Keratinocyte (primary cell): Measurements from ENCODE around the gene BRICD5. TPM values are rescaled to one million over a fixed set of nuclear protein-coding genes. Genes with fewer than 3 reads are reported as not detected.

ENCODE experiments used
- DNase-seq: peaks from one replicate; pipeline ENCODE4 v3.0.0-alpha.2; 2011; ENCODE audit warnings: low read depth, missing footprints, low spot score
- FAIRE-seq: peaks from 2 replicates; lab custom pipeline; 2011; peaks lifted over from hg19 to GRCh38; lab: Jason Lieb, UNC
- H2AFZ ChIP-seq: 2 replicates; pipeline ENCODE4 v1.6.0; 2012; ENCODE audit warnings: low read length, control low read depth, inconsistent platforms; ENCODE audit not compliant: control insufficient read depth
- H3K27ac ChIP-seq: 2 replicates; pipeline ENCODE4 v1.5.1; 2011; ENCODE audit warnings: low read length; ENCODE audit not compliant: control insufficient read depth, insufficient read depth
- H3K27me3 ChIP-seq: 3 replicates; pipeline ENCODE4 v1.6.0; 2011; ENCODE audit warnings: low read length; ENCODE audit not compliant: control insufficient read depth, insufficient read depth; ENCODE audit errors: extremely low read depth
- H3K36me3 ChIP-seq, 2 experiments: 2 replicates in 1 of 2; 3 replicates in 1 of 2; pipeline ENCODE4 v1.5.1; 2011; ENCODE audit warnings: low read length in 2 of 2, mild to moderate bottlenecking in 1 of 2; ENCODE audit not compliant: control insufficient read depth in 2 of 2, insufficient read depth in 2 of 2; ENCODE audit errors: extremely low read depth in 1 of 2
- H3K4me1 ChIP-seq: 3 replicates; pipeline ENCODE4 v1.5.1; 2011; ENCODE audit warnings: low read length; ENCODE audit not compliant: control insufficient read depth, insufficient read depth; ENCODE audit errors: extremely low read depth
- H3K4me2 ChIP-seq: 3 replicates; pipeline ENCODE4 v1.6.0; 2011; ENCODE audit warnings: low read depth, low read length; ENCODE audit not compliant: control insufficient read depth, insufficient read depth; ENCODE audit errors: extremely low read depth
- H3K4me3 ChIP-seq, 3 experiments: fragments of 200-600 bp in 1 of 3; sonication (generic) in 1 of 3; 2 replicates in 2 of 3; 3 replicates in 1 of 3; pipeline ENCODE4 v1.5.1; 2011 to 2016; ENCODE audit warnings: low read length in 3 of 3, mild to moderate bottlenecking in 3 of 3, control low read depth in 2 of 3, inconsistent platforms in 1 of 3, low read depth in 1 of 3, mixed read lengths in 1 of 3, mixed run types in 1 of 3, moderate library complexity in 1 of 3; ENCODE audit not compliant: control insufficient read depth in 2 of 3, insufficient read depth in 2 of 3; ENCODE audit errors: extremely low read depth in 1 of 3
- H3K79me2 ChIP-seq: 2 replicates; pipeline ENCODE4 v1.6.0; 2012; ENCODE audit warnings: low read length; ENCODE audit not compliant: control insufficient read depth, insufficient read depth
- H3K9ac ChIP-seq: 3 replicates; pipeline ENCODE4 v1.6.0; 2011; ENCODE audit warnings: low read length; ENCODE audit not compliant: control insufficient read depth, insufficient read depth; ENCODE audit errors: extremely low read depth
- H3K9me1 ChIP-seq: 3 replicates; pipeline ENCODE4 v1.6.0; 2011; ENCODE audit warnings: low read length; ENCODE audit not compliant: control insufficient read depth, insufficient read depth; ENCODE audit errors: extremely low read depth
- H3K9me3 ChIP-seq: 2 replicates; pipeline ENCODE4 v1.5.1; 2012; ENCODE audit warnings: low read depth, low read length; ENCODE audit not compliant: control insufficient read depth
- H4K20me1 ChIP-seq: 3 replicates; pipeline ENCODE4 v1.6.0; 2011; ENCODE audit warnings: low read length; ENCODE audit not compliant: control insufficient read depth, insufficient read depth; ENCODE audit errors: extremely low read depth
- EZH2 ChIP-seq: IDR thresholded peaks from one replicate; pipeline ENCODE4 v1.6.1; 2012; ENCODE audit warnings: inconsistent platforms, mild to moderate bottlenecking, low read length, moderate library complexity
- dilution Hi-C: fragments of 300-500 bp; cut with MboI; formaldehyde crosslinking; loops from one replicate; pipeline ENCODE4 v1.7.0; 2020; ENCODE audit warnings: low sequenced_read_pairs; ENCODE audit not compliant: extremely low pct_ligation_motif_present
- polyA plus RNA-seq, 5 experiments: library from polyadenylated mRNA; depleted of rRNA in 3 of 5; stranded (reverse) in 3 of 5; stranded (forward) in 1 of 5; unstranded in 1 of 5; fragments of >200 nt; gene quantifications; 1 replicate in 1 of 5; 2 replicates in 3 of 5; 3 replicates in 1 of 5; pipeline versions ENCODE4 v1.2.1 to v1.2.3, GENCODE V29; 2011 to 2012; ENCODE audit warnings: missing spikeins in 2 of 5, low read depth in 1 of 5, low replicate concordance in 1 of 5
- TF ChIP-seq, protein P1 (sequence below), 3 experiments: IDR thresholded peaks in 1 of 3; conservative IDR thresholded peaks in 1 of 3; optimal IDR thresholded peaks in 1 of 3; 2 replicates in 2 of 3; 3 replicates in 1 of 3; pipeline versions ENCODE3 to v1.5.1; 2011; ENCODE audit warnings: low read length in 3 of 3, mild to moderate bottlenecking in 3 of 3, moderate library complexity in 2 of 3, control low read depth in 1 of 3, inconsistent platforms in 1 of 3; ENCODE audit not compliant: insufficient read depth in 2 of 3; ENCODE audit errors: extremely low read depth in 1 of 3

Gene BRICD5
- polyA plus RNA-seq, 1 donor (not counting 4 experiments of a cell fraction or from before 2014, with no cell fraction given) = 1.8 TPM

DNA sequence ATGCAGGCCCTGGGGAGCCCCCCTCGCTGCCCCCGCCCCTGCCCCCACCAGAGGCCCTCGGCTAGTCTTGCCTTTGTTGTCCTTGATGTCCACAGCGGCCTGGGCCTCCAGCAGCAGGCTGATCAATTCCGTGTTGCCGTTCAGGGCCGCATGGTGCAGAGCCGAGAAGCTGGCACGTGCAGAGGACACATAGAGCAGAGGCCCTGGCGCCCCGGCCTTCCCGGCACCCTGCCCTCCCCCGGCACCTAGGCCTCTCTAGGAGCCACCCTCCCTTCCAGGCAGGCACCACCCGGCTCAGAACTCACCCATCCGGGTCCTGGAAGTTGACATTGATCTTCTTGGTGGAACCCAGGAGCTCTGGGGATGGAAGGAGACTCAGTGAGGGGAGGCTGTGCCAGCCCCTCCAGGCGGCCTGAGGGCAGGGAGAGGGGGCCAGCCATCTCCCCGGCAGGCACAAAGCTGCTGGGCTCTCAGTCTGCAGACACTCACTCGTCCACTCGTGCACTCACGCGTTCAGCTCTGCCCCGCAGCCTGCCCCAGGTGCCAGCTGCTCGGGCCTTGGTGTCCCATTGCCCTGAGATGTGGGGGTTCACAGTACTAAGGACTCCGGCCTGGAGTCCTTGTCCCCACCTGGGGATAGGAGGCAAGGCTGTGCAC, 20.5 kb downstream of the BRICD5 start:
- H3K9ac ChIP-seq = no peak overlapping the region
- no peak for DNase-seq
- H4K20me1 ChIP-seq = no peaks in the 10 kb centered on the region
- no peaks in the 10 kb centered on the region for H3K36me3 ChIP-seq
- H3K4me3 ChIP-seq = no peak overlapping the region
- H3K79me2 ChIP-seq = no peaks in the 10 kb centered on the region
- no peak overlapping the region for H2AFZ ChIP-seq
- FAIRE-seq = no peak
- dilution Hi-C loops = no loop called here
- no peaks in the 10 kb centered on the region for H3K9me3 ChIP-seq
- no peaks in the 10 kb centered on the region for H3K9me1 ChIP-seq
- H3K27ac ChIP-seq = no peak overlapping the region
- H3K4me1 ChIP-seq = peaks cover 9% of the 10 kb centered on the region
- TF ChIP-seq EZH2 = no peak
- TF ChIP-seq, protein P1, sequence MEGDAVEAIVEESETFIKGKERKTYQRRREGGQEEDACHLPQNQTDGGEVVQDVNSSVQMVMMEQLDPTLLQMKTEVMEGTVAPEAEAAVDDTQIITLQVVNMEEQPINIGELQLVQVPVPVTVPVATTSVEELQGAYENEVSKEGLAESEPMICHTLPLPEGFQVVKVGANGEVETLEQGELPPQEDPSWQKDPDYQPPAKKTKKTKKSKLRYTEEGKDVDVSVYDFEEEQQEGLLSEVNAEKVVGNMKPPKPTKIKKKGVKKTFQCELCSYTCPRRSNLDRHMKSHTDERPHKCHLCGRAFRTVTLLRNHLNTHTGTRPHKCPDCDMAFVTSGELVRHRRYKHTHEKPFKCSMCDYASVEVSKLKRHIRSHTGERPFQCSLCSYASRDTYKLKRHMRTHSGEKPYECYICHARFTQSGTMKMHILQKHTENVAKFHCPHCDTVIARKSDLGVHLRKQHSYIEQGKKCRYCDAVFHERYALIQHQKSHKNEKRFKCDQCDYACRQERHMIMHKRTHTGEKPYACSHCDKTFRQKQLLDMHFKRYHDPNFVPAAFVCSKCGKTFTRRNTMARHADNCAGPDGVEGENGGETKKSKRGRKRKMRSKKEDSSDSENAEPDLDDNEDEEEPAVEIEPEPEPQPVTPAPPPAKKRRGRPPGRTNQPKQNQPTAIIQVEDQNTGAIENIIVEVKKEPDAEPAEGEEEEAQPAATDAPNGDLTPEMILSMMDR (optimal IDR thresholded peaks at IDR 0.05 in 1 of 3, IDR thresholded peaks at IDR 0.05 in 1 of 3, conservative IDR thresholded peaks at IDR 0.05 in 1 of 3; ENCODE audit: extremely low read depth in 1 of 3, insufficient read depth in 2 of 3, low read length in 3 of 3) = no peak
- peaks cover 22% of the 10 kb centered on the region for H3K27me3 ChIP-seq
- H3K4me2 ChIP-seq = no peak overlapping the region

DNA sequence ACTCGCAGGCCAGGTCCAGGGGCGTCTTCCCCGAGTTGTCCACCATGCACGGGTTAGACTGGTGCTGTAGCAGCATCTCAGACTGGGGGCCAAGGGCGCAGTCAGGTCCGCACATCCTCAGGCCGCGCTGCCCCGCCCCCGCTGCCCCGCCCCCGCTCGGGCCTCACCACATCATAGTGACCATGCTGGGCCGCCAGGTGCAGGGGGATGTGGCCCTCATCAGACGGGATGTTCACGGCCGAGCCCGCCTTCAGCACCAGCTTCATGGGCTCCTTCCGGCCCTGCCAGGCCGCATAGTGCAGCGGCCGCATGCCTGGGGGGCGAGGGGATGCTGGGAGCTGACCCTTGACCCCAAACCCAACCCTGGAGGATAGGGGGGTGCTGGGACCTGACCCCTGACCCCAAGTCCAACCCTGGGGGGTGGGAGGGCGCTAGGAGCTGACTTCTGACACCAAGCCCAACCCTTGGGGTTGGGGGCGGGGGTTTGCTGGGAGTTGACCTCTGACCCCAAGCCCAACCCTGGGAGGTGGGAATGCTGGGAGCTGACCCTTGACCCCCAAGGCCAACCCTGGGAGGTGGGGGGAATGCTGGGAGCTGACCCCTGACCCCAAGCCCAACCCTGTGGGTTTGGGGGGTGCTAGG, 21.3 kb downstream of the BRICD5 start:
- H2AFZ ChIP-seq = no peak overlapping the region
- no peaks in the 10 kb centered on the region for H3K36me3 ChIP-seq
- no peak overlapping the region for H3K4me3 ChIP-seq
- H3K27me3 ChIP-seq = peaks cover 16% of the 10 kb centered on the region
- H3K27ac ChIP-seq = no peak overlapping the region
- H3K4me2 ChIP-seq = no peak overlapping the region
- no peaks in the 10 kb centered on the region for H3K9me3 ChIP-seq
- H4K20me1 ChIP-seq = no peaks in the 10 kb centered on the region
- DNase-seq (no peak), FAIRE-seq (no peak)
- H3K9me1 ChIP-seq = no peaks in the 10 kb centered on the region
- TF ChIP-seq, protein P1 (optimal IDR thresholded peaks at IDR 0.05 in 1 of 3, IDR thresholded peaks at IDR 0.05 in 1 of 3, conservative IDR thresholded peaks at IDR 0.05 in 1 of 3; ENCODE audit: extremely low read depth in 1 of 3, insufficient read depth in 2 of 3, low read length in 3 of 3) = no peak
- TF ChIP-seq EZH2 = no peak
- dilution Hi-C loops = no loop called here
- H3K4me1 ChIP-seq = peaks cover 3% of the 10 kb centered on the region
- H3K9ac ChIP-seq = no peak overlapping the region
- H3K79me2 ChIP-seq = no peaks in the 10 kb centered on the region
